ENCODE data around the gene SIM2. TPM values are rescaled to one million over a fixed set of nuclear protein-coding genes. Genes with fewer than 3 reads are reported as not detected.

SIM2 gene
- total RNA-seq, 1 donor from 2014 or later = not detected

DNA sequence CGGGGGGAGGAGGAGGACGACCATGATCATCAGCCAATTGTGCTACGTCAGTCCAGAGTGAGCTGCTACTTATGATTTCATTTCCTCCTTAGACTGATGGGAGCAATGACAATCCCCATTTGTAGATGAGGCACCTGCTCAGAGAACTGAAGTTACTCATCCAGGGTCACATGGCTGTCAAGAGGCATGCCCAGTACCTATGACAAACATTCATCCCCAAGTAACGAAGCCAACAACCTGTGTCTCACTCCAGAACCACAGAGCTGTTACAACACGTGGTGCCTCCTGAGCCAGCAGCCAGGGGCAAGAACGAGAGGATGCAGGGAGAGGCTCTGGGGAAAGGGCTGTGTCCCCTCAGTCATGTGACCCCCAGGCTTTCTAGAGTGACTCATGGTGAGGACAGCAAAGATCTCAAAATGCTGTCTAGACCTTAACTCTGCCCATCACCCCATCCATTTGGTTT, 93.6 kb downstream of the SIM2 start:
- DNase-seq (ENCODE audit: low read depth in 2 of 2) = peak in 1 of 2 donors; percentile 57

GRCh38 chr21:36796070-36796469, 97.2 kb downstream of the SIM2 start:
- DNase-seq (ENCODE audit: low read depth in 2 of 2) = no peak

DNA sequence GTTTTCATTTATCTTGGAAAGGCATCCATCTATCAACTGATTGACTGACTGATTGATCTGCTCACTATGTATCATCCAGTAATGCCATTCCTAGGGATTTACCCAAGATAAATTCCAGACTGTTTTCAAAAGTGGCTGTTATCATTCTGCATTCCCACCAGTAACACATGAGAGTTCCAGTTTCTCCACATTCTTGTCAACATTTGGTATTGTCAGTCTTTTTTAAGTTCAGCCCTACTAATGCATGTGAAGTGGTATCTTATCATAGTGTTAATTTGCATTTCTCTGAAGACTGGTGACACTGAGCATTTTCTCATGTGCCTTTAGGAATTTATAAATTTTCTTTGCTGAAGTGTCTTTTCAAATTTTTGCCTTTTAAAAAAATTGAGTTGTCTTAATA, 99.6 kb downstream of the SIM2 start:
- no peak for DNase-seq (ENCODE audit: low read depth in 2 of 2)

Other genes with a start within 250 kb of the SIM2 start
- 0.22 TPM in 1 of 2 replicates, not detected in the other for gene CLDN14, start 219.0 kb upstream of the SIM2 start, total RNA-seq